GM21390 (cell line): ENCODE results near the gene SSBP1.
"Not testable (repeated sequence)": the region's sequence is repeated elsewhere in the genome, so short reads cannot be mapped to it uniquely, and the experiment has no call there.

Experiments used
- ATAC-seq: cut with Tn5 transposase; IDR thresholded peaks from one replicate; pipeline ENCODE4 v1.9.1; 2021; ENCODE audit not compliant: unreplicated experiment

The SSBP1 gene

DNA sequence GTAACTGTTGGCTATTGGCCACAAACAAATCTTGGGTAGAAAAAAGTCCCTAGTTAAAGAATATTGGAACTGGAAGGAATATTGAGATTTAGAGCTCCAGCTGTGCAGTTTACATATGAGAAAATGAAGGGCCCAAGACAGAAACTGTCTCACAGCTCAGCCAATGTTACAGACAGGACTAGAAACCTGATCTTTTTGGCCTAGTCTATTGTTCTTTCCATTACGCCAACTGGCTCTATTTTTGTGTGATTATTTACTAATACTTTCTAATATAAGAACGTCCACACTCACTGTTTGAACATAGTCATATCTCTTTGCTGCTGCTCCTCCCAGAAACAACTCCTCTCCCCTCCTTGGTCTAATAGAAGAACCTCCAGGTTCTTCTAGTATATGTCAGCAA, 28.8 kb upstream of the SSBP1 start:
- ATAC-seq: no peak

DNA sequence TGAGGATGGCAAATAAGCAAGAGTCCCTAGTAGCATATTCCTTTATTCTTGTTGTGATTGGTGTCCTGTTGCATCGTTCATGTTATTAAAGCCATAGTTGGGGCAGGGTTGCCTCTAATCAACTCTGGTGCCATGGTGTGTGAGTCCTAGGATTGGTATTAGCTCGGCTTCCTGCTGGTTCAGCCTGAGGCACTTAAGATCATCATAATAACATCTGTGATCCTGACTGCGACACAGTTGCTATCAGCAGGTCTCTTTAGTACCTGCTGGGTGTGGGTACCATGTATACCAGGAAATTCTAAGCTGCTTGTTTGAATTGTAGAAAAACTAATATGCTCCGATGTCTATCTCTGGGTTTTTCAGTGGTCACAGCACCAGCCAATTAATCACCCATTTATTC, 28.4 kb upstream of the SSBP1 start:
- ATAC-seq: no peak

GRCh38 chr7:141710301-141710700, 27.9 kb upstream of the SSBP1 start:
- no peak for ATAC-seq

GRCh38 chr7:141712603-141713255, 25.4 kb upstream of the SSBP1 start:
- ATAC-seq: no peak

GRCh38 chr7:141713890-141714289, 24.3 kb upstream of the SSBP1 start:
- ATAC-seq: no peak

GRCh38 chr7:141714571-141714970, 23.6 kb upstream of the SSBP1 start:
- no peak for ATAC-seq

GRCh38 chr7:141715018-141715417, 23.1 kb upstream of the SSBP1 start:
- ATAC-seq: no peak

DNA sequence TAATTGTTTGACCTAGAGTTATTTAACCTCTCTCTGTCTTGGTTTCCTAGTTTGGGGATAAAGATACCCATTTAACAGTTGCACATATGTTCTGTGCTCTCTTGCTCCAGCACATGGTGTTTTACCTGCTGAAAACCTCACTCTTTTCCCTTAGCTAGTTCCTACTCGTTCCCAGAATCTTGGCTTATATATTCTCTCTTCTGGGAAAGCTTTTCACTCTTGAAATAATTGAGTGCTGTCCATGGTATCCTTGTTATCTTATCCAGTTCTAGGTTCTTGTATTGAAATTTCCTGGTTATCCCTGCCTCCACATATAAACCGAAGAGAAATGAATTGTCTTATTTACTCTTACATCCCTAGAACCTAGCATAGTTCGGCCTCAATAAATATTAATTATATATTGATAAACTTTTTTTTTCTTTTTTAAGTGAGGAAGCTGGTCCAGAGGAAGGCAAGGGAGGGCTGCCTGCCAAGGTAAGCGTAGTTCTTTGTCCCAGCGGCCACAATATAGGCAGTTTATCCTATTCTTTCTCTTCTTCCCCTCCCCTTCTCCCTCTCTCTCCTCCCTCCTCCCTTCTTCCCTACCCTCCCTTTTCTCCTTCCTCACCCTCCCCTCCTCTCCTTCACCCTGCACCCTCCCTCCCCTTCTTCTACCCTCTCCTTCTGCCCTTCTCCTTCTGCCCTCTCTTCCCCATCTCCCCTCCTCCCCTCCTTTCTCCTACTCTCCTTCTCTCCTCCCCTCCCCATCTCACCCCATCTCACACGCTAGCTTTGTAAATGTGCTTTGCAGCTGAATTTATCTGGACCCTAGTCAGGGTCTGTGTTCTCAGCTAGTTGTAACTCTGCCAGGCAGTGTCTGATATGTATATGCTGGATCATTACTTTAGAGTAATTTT, 22.1 kb upstream of the SSBP1 start:
- ATAC-seq: no peak

GRCh38 chr7:141717450-141717849, 20.7 kb upstream of the SSBP1 start:
- ATAC-seq: no peak

GRCh38 chr7:141722529-141722928, 15.6 kb upstream of the SSBP1 start:
- ATAC-seq: no peak

DNA sequence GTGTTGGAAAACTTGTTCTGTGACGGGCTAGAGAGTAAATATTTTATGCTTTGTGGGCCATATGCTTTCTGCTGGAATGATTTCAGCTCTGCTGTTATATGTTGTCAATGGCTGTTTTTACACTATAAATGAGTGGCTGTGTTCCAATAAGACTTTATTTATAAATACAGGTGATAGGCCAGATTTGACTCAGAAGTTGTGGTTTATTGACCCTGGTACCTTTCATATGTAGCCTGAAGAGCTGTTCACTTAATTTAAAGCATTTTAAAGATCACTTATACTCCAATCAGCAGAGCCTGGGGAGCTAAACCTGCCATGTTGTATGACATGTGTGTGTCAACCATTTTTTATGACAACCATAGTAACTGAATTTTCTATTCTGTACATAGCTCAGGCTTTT, 9.1 kb upstream of the SSBP1 start:
- no peak for ATAC-seq

GRCh38 chr7:141731476-141732149, 6.5 kb upstream of the SSBP1 start:
- ATAC-seq: no peak

DNA sequence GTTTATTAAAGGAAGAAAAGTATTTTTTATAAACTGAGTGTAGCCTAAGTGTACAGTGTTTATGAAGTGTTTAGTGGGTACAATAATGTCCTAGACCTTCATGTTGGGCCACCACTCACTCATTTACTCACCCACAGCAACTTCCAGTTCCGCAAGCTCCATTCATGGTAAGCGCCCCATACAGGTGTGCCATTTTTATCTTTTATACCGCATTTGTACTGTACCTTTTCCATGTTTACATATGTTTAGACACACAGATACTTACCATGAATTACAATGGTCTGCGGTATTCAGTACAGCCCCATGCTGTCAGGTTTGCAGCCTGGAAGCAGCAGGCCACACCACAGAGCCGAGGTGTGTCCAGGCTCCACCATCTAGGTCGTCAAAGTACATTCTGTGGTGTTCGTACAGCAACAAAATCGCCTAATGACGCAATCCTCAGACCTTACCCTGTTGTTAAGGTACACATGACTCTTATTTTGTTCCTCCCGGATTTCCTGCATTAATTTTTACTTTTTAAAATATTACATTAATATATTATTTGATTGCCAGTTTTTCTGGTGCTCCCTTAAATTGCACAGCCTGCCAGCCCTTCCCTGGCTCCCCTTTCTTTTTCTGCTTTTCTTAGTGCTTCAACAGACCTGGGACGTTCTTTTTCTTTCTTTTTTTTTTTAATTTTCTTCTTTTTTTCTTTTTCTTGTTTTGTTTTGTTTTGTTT, 881 bp upstream of the SSBP1 start:
- no peak for ATAC-seq

GRCh38 chr7:141738592-141739013, 445 bp downstream of the SSBP1 start:
- no peak for ATAC-seq

GRCh38 chr7:141739250-141739649, 1.1 kb downstream of the SSBP1 start:
- no peak for ATAC-seq

- no peak for ATAC-seq
Measured at GRCh38 chr7:141742229-141742628, 4.1 kb downstream of the SSBP1 start.

DNA sequence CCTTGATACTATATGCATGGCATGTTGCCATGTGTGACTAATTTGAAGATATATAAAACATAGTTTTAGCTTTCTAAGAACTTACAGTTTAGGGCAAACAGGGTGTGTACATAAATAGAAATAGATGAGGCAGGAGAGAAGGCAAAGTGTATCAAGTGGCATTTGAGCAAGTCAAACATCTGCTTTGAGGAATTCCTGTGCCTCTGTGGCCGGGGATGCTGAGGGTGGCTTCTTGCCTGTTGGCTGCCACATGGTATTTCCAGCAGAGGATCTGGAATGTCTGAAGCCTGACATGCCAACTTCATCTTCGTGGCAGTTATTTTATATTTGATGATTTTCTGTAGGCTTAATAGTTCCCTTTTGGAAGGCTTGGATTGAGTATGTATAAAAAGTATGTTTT, 6.0 kb downstream of the SSBP1 start:
- no peak for ATAC-seq

DNA sequence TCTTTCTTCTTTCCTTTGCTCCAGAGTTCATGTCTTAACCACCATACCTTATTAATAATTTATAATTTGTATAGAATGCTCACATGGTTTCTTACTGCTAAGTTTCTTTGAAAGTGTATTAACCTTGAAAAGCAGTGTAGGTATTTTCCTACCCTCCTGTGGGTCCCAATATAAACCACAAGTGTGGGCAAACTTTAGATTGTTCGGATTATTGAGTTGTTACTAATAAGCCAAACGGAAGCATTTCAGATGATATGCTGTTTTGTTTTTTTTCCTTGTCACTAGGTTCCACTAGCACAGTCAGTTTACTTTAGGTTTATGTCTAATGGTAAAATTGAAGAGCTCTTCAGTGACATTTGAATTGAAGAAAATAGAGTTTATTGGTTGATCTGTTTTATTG, 10.2 kb downstream of the SSBP1 start:
- ATAC-seq: no peak

DNA sequence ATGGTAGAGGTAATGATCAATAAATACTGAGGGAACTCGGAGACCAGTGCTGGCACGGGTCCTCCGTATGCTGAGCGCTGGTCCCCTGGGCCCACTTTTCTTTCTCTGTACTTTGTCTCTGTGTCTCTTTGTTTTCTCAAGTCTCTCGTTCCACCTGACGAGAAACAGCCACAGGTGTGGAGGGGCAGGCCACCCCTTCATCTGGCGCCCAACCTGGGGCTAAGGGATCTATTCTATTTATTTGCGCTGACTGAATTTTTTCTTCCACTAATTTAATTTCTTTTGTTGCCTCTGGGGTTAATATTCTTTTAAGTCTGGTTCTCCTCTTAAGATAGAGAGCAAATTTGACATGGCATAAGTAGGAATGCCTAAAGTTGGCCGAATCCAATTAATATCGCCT, 13.7 kb downstream of the SSBP1 start:
- not testable (repeated sequence) for ATAC-seq

GRCh38 chr7:141752634-141753033, 14.5 kb downstream of the SSBP1 start:
- no peak for ATAC-seq

DNA sequence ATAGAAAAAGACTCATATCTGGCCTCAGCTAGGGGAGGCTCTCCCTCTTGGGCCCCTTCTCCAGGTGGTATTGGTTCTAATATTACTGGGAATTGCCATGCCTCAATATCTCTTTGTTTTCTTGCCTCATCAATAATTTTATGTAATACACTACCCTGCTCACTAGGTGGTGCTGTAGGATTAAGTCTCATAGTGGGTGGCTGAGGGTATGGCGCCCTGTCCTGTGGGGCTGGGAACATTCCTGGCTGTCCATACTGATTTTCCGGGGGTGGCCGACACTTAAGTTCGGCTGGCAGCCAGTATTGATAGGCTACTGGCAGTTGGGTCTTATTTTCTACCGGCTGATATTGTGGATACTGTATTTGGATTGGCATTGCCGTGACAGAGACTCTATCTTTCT, 16.8 kb downstream of the SSBP1 start:
- no peak for ATAC-seq
